Daoy (cell line): ENCODE results near the gene BTBD6. TPM values are rescaled to one million over a fixed set of nuclear protein-coding genes. Genes with fewer than 3 reads are reported as not detected.
"Not testable (repeated sequence)": the region's sequence is repeated elsewhere in the genome, so short reads cannot be mapped to it uniquely, and the experiment has no call there.

Experiments used
- DNase-seq: peaks from one replicate; pipeline ENCODE4 v3.0.0-alpha.2; 2015; ENCODE audit warnings: low read depth
- total RNA-seq: library from RNA; depleted of rRNA; stranded (reverse); fragments of >200 nt; shearing (Covaris generic); gene quantifications from 2 replicates; pipeline ENCODE4 v1.2.3, GENCODE V29; 2014

Gene BTBD6
- total RNA-seq, 1 experiment from 2014 or later = 51.3 TPM

DNA sequence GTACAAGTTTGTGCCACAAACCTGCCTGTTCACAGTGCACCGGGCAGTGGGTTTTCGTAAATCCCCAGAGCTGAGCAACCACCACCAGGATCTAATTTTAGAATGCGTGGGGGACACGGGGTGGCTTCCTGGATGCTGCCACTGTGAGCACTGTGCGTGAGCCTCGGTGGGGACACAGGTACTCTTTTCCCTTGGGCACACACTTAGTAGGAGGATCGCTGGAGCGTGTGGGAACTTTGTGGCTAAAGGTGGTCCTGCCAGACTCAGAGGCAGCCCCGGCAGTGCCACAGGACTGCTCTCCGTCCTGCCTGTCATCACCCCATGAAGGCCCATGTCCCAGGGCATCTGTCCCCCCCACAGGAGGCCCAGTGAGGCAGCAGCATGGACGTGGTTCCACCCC lies 21.1 kb downstream of the BTBD6 start:
- no peak for DNase-seq

DNA sequence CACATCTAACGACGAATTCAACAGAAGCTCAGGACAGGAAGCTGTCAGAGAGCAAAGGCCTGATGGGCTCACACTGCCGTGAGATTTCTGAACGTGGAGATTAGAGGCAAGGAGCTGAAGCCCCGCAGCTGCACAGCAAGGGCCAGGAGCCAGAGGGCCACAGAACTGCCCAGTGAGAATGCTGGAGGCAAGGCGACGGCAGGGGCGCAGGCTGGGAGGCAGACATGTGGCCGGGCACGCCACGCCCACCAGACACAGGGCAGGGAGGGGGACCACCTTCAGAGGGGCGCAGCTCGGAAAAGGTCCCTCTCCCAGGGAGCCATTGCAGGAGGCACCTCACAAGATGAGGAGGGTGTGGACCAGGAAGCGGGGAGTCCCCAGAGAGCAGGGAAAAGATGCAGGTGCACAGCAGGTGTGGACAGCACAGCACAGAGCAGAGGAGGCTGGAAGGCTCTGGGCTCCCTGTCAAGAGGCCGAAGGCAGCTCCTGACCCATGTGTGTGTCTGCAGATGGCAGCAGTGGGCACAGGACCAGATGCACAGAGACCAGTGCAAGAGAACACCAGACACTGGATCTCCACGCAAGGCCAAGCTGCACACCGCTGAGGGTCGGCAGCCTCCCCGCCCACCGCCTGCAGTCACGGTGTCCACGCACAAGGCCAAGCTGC lies 23.0 kb downstream of the BTBD6 start:
- no peak for DNase-seq

DNA sequence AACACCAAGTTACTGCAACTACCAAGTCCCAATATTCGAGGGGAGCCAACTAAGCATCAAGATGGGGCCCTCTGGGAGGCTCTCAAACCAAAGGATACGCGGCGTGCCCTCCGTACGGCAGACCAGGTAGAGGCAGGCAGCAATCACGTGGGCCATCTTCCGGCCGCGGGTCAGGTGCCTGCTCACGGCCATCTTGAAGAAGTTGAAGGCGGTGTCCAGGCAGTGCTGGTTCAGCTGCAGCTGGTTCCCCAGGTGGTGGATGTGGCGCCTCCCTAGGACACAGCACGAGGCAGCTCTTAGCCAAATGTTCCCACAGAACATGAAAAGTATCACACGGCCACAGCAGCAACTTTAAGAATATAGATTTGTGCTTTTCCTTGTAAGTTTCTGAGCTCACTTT lies 24.3 kb downstream of the BTBD6 start:
- DNase-seq = no peak

DNA sequence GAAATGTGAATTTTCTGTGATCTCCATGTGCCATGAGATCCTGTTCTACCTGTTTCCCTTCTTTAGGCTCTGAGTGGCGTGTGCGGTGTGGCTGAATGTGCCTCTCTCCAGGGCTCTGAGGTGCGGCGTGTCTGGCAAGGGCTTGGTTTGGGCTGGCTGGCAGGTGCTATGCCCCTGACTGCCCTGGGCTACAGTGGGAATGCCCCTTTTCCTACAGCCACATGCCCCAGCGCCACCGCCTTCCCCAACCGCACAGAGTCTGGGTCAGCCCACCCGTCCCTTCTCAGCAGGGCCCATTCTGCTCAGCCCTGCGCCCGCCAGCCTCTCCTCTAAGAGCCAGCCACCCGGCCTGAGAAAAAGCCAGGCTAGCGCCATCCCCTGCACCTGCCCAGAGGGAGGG lies 24.7 kb downstream of the BTBD6 start:
- no peak for DNase-seq

DNA sequence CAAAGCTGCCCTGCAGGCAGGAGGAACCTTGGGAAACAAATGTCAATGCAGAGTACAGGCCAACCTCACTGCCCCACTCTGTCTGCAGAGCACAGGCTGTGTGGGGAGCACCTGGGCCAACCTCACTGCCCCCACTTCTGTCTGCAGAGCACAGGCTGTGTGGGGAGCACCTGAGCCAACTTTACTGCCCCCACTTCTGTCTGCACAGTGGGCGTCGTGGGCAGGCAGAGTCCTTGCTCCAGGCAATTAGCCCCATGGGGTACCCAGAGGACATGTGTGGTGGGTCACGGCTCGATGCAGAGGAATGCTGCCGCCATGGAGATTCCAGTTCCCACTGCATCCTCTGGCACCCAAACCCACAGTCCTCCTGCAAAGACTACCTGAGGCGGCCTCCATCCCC lies 26.3 kb downstream of the BTBD6 start:
- DNase-seq = no peak

DNA sequence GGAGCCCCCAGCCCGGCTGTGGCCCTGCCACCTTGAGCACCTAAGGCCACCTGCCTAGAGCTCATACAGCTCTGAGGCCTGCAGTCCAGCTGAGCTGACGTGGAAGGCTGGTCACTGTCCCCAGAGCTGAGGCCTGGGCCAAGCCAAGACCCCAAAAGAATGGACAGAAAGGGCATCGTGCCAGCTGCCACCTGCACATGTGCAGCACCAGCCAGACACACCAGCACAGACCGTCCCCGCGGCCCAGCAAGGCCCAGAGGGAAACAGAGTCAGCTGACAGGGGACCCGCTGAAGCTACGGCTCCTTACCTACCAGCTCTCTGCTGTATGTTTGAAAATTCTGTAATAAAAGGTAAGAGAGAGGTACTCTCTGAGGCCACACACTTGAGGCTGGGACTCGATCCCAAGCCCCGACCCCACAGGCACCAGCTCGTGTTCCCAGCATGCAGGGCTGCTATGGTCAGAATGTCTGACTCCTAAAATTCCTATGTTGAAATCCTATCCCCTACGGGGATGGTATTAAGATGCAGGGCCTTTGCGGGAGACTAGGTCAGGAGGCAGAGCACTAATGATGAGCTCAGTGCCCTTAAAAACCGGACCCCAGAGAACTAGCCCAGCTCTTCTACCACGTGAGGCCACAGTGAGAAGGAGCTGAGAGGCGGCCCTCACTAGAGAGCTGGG lies 27.1 kb downstream of the BTBD6 start:
- DNase-seq = peak; percentile 46

DNA sequence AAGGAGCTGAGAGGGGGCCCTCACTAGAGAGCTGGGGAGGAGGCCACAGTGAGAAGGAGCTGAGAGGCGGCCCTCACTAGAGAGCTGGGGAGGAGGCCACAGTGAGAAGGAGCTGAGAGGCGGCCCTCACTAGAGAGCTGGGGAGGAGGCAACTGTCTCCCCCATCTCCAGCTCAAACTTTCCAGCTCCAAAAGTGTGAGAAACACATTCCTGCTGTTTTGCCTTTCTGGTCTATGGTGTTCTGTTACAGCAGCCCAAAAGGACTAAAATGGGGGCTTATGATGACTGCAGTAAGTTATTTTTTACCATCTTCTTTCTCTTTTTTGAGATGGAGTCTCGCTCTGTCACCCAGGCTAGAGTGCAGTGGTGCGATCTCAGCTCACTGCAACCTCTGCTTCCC lies 29.1 kb downstream of the BTBD6 start:
- DNase-seq = not testable (repeated sequence)

DNA sequence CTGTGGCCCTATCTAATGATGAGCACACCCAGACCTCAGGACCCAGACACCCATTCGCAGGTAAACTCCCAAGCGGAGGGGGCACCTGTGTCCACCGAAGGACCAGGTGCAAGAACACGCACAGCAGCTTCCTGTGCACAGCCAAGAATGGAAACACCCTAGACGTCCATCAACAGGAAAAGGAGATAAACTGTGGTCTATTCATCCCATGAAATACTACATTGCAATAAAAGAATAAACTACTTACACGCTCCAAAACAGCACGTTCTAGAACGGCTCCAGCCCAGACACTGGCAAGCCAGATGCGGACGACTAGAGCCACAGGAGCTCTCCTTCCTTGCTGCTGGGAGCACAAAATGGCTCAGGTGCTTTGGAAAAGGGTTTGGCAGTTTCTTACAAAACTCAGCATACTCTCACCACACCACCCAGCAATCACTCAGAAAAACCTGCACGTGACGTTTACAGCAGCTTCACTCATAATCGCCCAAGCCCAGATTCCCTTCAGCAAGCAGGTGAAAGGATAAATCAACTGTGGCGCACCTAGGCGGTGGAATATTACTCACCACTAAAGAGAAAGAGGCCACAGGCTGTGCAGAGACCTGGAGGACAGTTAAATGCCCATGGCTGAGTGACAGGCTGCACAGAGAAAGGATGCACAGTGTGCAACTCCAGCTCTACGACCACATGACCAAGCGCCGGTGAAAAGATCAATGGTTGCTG lies 31.5 kb downstream of the BTBD6 start:
- DNase-seq = no peak

DNA sequence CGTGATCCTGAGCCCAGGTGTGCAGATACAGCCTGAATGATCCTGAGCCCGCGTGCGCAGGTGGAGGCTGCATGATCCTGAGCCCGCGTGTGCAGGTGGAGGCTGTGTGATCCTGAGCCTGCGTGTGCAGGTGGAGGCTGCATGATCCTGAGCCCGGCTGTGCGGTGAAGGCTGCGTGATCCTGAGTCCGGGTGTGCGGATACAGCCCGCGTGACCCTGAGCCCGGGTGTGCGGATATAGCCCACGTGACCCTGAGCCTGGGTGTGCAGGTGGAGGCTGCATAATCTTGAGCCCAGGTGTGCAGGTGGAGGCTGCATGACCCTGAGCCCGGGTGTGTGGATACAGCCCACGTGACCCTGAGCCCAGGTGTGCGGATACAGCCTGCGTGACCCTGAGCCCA lies 32.2 kb downstream of the BTBD6 start:
- no peak for DNase-seq

DNA sequence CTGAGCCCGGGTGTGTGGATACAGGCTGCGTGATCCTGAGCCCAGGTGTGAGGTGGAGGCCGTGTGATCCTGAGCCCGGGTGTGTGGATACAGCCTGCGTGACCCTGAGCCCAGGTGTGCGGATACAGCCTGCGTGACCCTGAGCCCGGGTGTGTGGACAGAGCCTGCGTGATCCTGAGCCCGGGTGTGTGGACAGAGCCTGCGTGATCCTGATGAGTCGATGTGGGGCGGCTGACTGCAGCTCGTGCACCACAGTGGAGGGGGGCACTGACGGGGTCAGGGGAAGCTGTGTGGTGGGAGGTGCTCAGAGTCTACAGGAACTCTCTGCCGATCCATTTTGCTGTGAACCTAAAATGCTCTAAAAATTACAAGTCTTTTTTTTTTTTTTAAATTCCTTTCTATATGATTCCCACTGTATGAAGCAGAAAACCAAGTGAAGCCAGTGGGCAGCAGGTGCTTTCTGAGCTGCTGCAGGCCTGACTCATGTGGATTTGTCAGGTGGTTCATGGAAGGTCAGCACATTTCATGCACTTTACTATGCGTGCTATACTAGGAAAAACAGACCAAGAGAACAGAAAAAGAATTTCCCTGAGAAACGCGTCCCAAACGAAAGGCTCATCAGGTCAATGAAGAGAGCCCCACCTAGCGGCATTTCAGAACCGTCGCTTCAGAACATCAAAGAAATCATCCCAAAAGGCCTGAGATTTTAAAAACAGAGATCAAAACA lies 33.2 kb downstream of the BTBD6 start:
- peak; percentile 64 for DNase-seq

DNA sequence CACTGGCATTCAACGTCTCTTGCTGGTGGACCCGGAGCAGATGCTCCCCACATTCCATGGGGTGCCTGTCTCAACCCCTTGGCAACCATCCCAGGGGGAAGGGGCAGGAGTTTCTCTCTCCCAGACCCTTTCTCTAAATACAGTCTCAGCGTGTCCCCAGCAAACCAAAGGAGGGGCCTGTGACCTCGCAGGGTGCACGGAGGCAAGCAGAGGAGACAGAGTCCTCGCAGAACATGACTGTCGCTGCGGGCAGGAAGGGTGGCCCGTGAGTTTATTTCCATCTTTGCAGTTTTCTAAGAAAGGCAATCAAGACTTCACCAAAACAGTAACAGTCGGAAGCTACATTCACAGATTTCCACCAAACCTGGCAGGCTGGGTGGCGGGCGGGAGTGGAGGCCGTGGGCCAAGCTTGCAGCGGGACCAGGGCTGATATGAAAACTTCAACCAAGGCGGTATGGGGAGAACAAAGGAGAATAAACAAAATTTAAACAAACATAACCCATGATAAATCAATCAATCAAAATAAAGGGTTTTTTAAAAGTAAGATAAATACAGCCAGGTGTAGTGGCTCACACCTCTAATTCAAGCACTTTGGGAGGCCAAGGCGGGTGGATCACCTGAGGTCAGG lies 33.9 kb downstream of the BTBD6 start:
- no peak for DNase-seq

DNA sequence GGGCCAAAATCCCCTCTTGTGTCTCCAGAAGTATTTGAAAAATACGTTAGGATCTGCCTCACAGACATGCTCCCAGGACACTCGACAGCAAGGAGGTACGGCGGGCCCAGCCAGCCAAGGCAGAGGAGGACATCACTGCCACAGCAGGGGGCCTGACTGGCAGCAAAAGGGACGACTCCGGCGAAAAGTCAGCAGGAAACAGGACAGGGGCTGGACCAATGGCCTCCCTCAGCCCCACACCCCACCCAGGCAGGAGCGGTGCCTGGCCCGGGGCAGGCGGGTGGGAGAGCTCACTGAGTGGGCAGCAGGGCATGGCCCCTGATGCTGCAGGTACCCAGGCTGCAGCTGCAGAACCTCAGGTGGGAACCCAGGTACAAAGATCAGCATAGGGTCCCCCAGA lies 34.7 kb downstream of the BTBD6 start:
- DNase-seq = no peak

DNA sequence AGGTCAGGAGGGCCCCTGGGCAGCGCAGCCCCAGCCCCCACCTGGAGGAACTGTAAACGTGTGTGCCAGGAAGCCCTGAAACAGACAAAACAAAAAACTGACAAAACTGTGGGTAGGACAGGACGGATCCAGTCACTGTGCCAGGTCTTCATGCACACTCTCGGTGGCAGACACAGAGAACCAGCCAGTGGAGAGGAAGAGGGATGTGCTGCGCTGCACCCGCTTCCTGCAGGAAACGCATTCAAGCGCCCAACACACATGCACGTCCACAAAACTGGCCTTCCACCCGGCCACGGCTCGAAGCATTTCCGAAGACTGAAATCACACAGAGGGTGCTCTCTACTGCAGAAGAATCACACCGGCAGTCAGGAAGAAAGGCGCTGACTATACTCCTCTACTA lies 35.6 kb downstream of the BTBD6 start:
- DNase-seq = no peak

DNA sequence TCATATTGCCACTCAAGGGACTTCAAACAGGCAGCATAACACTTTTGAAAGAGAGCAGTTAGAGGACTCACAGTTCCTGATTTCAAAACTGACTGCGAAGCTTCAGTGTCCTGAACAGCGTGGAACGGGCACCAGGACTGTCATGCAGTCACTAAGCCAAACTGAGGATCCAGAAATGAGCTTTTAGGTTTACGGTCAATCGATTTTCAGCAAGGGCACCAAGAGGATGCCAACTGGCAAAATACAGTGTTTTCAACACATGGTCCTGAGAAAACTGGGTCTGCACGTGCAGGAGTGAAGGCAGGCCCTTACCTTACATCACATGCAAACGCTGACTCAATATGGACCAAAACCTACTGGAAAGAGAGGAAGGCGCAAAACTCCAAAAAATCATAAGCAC lies 36.8 kb downstream of the BTBD6 start:
- DNase-seq = no peak

DNA sequence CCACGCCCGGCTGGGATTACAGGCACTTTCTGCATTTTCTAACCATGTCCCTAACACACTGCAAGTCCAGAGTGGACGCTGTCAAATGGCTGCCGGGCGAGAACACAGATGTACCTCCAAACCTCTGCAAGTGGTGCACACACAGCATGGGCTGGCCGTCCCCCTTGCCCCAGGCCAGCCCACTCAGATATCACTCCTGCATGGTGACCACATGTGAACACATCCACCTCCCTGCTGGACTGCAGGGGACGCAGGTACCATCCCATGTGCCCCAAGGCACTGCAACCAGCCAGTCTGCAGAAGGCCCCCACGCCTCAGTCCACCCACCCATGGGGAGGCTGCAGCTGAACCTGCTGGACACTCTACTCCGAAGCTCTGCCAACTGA lies 38.4 kb downstream of the BTBD6 start:
- no peak for DNase-seq

DNA sequence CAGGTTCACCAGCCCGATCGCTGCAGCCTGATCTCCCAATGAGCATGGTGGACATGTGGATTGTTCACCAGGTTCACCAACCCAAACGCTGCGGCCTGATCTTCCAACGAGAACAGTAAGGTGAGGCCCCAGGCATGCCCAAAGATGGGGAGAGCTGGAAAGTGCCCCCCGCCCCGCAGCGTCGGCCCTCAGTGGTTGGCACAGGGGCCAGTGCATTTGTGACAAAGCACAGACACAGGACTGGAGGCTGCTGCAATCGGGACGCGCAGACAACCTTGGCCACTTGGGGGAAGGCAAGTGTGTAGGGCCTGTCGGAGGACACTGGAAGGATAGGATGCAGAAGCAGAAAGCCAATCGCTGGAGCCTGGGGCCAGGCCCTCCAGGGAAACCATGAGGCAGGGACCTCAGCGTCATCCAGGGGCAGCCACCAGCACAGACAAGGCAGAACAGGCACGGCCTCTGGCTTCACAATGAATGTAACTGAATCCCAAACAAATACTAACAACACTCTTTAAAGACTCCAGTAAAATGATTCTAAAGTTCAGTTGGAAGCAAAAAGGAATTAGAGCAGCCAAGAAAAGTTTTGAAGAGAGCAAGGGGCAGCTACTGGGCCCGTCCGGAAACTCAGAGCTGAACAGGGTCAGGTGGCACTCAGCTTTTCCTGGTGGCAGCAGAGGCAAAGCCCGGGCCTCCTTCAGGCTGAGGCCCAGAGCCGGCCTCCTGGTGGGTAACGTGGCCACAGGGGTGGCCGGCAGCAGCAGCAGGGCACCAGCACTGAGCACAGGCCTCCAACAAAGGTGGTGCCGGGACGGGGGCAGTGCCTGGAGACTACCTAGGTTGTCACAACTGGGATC lies 39.1 kb downstream of the BTBD6 start:
- DNase-seq = no peak

DNA sequence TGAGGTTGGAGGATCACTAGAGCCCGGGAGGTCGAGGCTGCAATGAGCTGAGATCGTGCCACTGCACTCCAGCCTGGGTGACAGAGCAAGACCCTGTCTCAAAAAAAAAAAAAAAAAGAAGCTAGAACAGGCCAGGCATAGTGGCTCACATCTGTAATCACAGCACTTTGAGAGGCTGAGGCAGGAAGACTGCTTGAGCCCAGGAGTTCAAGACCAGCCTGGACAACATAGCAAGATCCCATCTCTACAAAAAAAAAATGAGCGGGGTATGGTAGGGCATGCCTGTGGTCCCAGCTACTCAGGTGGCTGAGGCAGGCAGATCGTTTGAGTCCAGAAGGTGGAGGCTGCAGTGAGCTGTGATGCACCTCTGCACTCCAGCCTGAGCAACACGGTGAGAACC lies 40.6 kb downstream of the BTBD6 start:
- DNase-seq = not testable (repeated sequence)

DNA sequence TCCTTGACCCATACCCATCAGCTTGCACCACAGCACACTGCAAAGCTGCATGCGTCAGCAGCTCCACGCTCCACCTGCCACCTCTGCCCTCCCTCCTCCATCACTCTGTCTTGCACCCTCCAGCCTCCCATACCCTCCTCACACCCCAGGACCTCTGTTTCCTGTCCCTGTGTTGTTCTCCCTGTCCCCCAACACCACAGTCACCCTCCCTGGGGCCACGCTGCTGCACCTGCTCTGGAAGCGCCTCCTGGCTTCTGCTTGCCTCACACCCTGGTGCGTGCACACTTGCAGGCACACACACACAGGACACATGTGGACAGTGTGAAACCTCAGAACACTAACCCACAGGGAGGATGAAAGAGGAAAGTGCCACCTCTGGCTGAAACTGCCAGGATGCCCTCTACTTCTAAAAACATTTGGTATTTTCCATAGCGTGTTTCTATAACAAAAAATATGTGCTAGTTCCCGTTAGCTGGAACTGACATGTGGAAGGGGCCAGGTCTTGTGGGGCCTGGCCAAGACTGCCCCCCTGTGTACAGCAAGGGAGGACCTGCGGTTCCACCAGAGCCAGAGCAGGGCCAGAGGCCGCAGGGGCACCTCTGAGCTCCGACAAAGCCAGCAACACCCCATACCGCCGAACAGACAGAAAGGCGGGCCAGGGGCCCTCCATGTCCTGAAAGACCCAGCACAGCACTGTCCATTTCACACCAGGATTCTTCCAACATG lies 42.5 kb downstream of the BTBD6 start:
- no peak for DNase-seq

DNA sequence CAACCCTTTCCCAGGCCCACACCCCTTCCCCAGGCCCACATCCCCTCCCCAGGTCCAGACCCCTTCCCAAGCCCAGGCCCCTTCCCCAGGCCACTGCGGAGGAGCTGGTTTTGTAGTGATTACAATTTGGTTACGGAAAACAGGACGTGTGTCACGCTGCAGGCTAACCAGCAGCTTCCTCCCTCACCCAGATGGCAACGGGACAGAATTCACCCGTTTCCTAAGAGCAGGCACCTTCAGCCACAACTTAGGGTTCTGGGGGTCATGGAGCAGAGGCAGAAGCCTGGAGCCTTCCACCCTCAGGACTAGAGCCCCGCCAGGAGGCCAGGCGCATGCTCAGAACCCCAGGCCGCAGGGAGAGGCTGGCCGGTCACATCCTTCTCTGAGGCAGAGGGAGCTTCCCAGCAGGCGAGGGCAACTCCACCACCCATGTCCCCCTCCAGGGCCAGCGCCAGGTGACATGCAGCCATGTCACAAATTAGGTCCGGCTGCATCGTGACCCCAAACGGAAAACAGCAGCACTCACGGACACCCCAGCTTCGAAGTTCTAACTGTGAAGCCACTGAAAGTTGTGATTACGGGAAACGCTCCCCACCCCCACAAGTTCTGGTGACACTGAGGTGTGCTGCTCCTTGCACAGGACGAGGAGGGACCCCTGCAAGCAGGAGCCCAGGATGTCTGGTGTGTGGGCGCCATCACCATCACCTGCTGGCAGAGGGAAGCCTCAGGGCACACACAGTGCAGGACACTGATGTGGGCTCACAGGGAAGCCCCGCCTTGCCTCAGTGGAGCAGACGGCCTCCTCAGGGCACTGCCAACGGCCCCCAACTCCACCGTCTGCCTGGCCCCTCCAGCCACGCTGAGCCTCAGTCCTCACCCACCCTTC lies 44.7 kb downstream of the BTBD6 start:
- no peak for DNase-seq
